ENCODE measurements around the gene SLC6A18.

SLC6A18 gene

GRCh38 chr5:1202798-1203185 lies 22.4 kb upstream of the SLC6A18 start:
- no peak for DNase-seq (ENCODE audit: low read depth)

GRCh38 chr5:1203311-1203967 lies 21.7 kb upstream of the SLC6A18 start:
- DNase-seq (ENCODE audit: low read depth): no peak

GRCh38 chr5:1203968-1204692 lies 21.1 kb upstream of the SLC6A18 start:
- DNase-seq (ENCODE audit: low read depth): no peak

DNA sequence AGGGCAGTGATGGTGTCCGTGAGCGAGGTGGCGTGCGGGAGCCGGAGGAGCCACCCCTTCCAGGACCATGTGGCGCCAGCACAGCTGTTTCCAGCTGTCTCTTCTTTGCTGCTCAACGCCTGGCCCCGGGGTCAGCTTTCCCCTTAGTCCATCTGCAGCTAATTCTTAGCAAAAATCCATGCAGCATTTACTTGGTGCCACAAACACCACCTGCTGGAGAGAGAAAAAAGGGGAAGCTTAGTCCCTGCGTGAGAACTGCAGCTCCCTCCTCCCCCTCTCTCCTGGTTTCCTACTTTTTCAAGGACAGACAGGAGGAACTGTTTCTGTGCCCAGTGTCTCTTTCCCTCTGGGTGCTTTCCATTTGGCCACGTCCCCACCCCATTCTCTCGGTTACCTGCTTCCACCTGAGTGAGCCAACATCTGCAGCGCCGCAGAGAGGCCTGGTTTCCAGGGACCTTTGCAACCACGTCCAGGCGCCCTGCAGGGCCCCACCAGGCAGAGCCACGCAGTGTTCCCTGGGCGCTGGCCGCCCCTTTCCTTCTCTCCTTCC lies 20.4 kb upstream of the SLC6A18 start:
- DNase-seq (ENCODE audit: low read depth): no peak

DNA sequence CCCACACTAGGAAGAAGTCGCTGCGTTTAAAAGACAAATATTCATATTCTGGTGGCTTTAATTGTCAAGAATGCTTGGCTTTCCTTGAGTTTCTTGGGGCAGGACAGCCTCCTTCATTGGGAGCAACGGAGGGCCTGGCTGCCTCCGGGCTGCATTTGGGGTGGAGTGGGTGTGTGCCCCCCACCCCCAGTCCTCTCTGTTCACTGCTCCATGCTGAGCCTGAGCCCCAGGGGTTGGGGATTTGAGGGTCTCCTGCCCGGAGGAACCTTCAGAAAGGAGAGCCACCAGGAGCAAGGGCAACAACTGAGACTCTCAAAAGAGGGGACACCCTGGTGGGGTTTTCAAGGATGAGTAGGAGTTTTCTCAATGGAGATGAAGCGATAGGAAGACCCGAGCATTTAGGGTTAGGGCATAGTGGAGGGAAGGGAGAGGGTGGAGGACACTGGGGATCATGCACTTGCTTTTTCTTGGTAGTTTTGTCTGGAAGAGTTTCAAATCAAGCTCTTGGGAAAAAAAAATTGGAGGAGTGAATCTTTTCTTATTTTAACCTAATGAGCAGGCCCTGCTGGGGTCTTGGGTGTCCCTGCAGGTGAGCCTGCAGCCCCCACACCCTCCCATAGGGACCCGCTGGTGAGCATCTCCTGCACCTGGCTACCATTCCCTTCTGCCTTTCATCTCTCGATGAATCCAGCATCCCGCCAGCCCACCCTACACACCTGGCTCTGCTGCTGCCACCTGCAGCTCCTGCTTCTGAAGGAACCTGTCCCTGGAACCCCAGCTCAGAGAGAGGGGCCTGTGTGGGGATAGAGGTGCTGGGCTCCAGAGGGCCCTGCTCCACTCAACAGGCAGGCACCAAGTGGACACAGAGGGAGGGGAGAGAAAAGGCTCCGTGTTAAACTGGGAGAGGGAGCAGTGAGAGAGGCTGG lies 19.7 kb upstream of the SLC6A18 start:
- no peak for DNase-seq (ENCODE audit: low read depth)

- no peak for DNase-seq (ENCODE audit: low read depth)
Observed at GRCh38 chr5:1206521-1207412, 18.4 kb upstream of the SLC6A18 start.

DNA sequence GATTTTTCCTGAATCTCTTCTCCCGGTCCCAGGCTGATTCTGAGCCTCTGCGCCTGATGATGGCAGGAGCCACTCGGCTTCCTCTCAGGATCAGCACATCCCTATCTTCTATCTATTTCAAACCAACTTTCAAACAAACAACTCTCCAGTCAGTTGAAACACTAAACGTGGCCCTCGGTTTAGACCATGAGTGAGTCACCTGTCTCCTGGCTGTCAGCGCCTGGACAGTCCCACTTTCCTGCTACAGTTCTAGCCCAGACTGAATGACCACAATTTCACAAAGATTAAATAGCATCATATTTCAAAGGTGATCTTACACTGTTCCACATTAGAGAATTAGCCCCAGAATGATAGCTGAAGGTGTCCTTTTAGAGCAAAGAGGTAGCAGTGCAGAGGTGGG lies 17.6 kb upstream of the SLC6A18 start:
- DNase-seq (ENCODE audit: low read depth): no peak

- no peak for DNase-seq (ENCODE audit: low read depth)
Observed at GRCh38 chr5:1208221-1208742, 16.9 kb upstream of the SLC6A18 start.

GRCh38 chr5:1208743-1209488 lies 16.3 kb upstream of the SLC6A18 start:
- DNase-seq (ENCODE audit: low read depth): no peak

GRCh38 chr5:1209489-1209852 lies 15.7 kb upstream of the SLC6A18 start:
- DNase-seq (ENCODE audit: low read depth): no peak

GRCh38 chr5:1209896-1210776 lies 15.0 kb upstream of the SLC6A18 start:
- DNase-seq (ENCODE audit: low read depth): no peak

DNA sequence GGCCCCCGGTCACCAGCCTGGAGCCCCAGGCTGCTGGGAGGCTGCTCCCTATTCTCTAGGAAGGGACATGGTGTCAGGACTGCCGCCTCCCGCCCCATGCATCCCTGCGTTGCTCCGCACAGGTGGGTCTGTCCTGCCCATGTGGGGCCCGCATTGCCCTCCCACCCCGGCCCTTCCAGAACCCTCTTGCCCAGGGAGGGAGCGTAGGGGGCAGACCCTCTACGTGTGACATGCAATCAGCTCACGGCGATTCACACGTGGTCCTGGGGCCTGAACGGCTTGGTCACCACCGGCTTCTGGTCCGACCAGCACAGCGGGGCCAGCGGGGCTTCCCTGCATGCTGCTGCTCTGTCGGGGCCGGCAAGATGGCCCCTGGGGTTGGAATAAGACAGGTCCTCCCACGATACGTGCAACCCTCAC lies 14.3 kb upstream of the SLC6A18 start:
- no peak for DNase-seq (ENCODE audit: low read depth)

DNA sequence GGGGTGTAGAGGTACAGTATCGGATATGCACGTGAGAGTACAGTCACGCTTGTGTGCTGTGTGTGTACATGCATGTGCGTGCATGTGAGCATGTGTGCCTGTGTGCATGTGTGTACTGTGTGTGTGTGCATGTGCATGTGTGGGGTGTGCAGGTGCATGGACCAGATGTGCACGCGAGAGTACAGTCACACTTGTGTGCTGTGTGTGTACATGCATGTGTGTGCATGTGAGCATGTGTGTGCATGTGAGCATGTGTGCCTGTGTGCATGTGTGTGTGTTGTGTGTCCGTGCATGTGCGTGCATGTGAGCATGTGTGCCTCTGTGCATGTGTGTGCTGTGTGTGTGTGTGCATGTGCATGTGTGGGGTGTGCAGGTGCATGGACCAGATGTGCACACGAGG lies 13.5 kb upstream of the SLC6A18 start:
- DNase-seq (ENCODE audit: low read depth): no peak

GRCh38 chr5:1212271-1212670 lies 12.9 kb upstream of the SLC6A18 start:
- DNase-seq (ENCODE audit: low read depth): no peak

GRCh38 chr5:1212881-1213280 lies 12.3 kb upstream of the SLC6A18 start:
- no peak for DNase-seq (ENCODE audit: low read depth)

DNA sequence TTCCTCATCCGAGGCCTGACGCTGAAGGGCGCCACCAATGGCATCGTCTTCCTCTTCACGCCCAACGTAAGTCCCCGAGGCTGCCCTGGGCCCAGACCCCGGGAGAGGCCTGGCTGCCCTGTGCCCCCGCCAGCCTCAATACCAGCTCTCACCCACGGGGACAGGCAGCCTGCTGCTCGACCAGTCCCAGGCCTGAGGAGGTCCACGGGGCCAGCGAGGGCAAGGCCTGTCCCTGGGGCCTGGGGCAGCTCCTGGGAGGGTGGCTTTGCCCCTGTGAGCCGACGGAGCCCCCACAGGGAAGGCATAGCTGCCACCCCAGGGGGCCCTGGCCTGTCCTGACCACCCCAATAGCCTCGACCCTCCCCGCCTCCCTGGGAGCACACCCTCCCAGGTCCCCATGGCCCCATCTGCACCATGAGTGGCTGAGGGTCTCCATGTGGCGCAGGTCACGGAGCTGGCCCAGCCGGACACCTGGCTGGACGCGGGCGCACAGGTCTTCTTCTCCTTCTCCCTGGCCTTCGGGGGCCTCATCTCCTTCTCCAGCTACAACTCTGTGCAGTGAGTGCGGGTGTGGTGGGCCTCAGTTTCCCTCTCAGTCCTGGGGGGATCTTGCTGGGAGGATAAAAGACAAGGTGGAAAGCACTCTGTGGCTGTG lies 11.5 kb upstream of the SLC6A18 start:
- DNase-seq (ENCODE audit: low read depth): no peak

DNA sequence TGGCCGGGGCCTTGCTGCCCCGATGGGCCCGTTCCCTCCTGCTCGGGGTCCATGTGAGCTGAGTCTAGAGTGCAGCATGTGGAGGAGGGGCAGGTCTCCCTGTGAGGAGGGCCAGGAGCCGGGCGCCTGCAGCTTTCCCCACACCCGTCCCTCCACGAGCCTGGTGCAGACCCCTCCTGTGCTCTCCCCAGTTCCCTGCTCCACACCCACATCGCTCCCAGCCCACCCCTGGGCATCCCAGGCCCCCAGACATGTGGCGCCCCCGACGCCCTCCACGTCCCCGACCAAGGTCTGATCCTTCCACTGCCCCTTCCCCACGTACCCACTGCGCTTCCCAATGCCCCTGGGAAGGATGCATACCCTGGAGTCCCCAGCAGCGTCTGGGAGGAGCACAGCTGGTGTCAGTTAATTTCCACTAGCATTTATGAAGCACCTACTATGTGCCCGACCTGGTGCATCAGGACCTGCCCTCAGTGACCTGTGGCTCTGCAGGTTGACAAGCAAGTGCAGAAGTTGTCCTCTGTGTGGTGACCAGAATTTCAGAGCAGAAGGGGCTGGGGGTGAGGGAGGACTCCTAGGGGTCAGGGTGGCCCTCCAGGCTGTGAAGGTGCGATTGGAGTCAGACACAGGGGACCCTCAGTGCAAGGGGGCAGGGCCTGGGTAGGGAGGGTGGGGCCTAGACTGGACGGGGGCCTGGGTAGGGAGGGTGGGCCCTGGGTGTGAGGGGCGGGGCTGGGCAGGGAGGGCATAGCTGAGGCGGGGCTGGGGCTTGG lies 10.8 kb upstream of the SLC6A18 start:
- DNase-seq (ENCODE audit: low read depth): no peak

GRCh38 chr5:1214936-1215220 lies 10.3 kb upstream of the SLC6A18 start:
- DNase-seq (ENCODE audit: low read depth): no peak
